BE2C (cell line): ENCODE measurements around the gene PAAF1.
"Not testable (repeated sequence)": the region's sequence is repeated elsewhere in the genome, so short reads cannot be mapped to it uniquely, and the experiment has no call there.

ENCODE experiments used
- DNase-seq: peaks from one replicate; pipeline ENCODE4 v3.0.0-alpha.2; 2020
- H3K27me3 ChIP-seq: fragments of 250-450 bp; sonication (Bioruptor Pico); 2 replicates; pipeline ENCODE4 v1.5.1; 2020; ENCODE audit warnings: mild to moderate bottlenecking
- H3K36me3 ChIP-seq: fragments of 250-450 bp; sonication (Bioruptor Pico); 2 replicates; pipeline ENCODE4 v1.5.1; 2020; ENCODE audit warnings: mild to moderate bottlenecking
- H3K4me1 ChIP-seq: fragments of 250-450 bp; sonication (Bioruptor Pico); 2 replicates; pipeline ENCODE4 v1.5.1; 2020
- H3K4me3 ChIP-seq: 2 replicates; pipeline ENCODE4 v1.5.1; 2011; ENCODE audit warnings: low read depth, low read length
- H3K9me3 ChIP-seq: fragments of 250-450 bp; sonication (Bioruptor Pico); 2 replicates; pipeline ENCODE4 v1.5.1; 2020
- TF ChIP-seq, protein P1 (sequence below): IDR thresholded peaks from 2 replicates; pipeline ENCODE4 v1.5.1; 2012; ENCODE audit warnings: mild to moderate bottlenecking, low read depth, low read length

PAAF1 gene

DNA sequence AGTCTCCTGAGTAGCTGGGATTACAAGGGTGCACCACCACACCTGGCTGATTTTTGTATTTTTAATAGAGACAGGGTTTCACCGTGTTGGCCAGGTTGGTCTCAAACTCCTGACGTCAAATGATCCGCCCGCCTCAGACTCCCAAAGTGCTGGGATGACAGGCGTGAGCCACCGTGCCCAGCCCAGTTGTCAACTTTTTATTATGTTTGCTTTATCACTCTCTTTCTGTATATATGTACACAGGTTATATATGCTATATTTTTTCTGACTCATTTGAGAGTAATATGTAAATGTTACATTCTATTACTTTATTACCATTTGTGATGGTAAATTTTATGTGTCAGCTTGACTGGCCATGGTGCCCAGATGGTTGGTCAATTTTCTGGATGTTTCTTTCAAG lies 55.2 kb downstream of the PAAF1 start:
- TF ChIP-seq, protein P1, sequence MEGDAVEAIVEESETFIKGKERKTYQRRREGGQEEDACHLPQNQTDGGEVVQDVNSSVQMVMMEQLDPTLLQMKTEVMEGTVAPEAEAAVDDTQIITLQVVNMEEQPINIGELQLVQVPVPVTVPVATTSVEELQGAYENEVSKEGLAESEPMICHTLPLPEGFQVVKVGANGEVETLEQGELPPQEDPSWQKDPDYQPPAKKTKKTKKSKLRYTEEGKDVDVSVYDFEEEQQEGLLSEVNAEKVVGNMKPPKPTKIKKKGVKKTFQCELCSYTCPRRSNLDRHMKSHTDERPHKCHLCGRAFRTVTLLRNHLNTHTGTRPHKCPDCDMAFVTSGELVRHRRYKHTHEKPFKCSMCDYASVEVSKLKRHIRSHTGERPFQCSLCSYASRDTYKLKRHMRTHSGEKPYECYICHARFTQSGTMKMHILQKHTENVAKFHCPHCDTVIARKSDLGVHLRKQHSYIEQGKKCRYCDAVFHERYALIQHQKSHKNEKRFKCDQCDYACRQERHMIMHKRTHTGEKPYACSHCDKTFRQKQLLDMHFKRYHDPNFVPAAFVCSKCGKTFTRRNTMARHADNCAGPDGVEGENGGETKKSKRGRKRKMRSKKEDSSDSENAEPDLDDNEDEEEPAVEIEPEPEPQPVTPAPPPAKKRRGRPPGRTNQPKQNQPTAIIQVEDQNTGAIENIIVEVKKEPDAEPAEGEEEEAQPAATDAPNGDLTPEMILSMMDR = no peak
- Histone ChIP-seq H3K4me1 (peaks cover 2% of the 10 kb centered on the region; the same call in 1 of the 2 replicates), H3K9me3 (no peaks in the 10 kb centered on the region), H3K27me3 (no peaks in the 10 kb centered on the region), H3K4me3 (no peak overlapping the region), H3K36me3 (peaks cover 4% of the 10 kb centered on the region)
- DNase-seq = no peak

DNA sequence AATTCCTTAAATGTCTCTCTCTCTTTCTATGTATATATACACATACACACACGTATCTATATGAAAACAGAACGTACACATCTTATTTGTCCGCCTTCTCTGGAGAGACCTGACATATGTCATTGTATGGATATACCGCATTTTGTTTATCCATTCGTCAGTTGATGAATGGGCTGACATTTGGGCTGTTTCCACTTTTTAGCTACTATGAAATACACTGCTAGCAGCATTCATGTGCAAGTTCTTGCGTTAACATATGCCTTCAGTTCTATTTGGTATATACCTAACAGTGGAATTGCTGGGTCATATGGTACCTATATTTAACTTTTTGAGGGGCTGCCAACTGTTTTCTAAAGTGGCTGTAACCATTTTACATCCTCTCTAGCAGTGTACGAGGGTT lies 56.0 kb downstream of the PAAF1 start:
- DNase-seq = no peak

DNA sequence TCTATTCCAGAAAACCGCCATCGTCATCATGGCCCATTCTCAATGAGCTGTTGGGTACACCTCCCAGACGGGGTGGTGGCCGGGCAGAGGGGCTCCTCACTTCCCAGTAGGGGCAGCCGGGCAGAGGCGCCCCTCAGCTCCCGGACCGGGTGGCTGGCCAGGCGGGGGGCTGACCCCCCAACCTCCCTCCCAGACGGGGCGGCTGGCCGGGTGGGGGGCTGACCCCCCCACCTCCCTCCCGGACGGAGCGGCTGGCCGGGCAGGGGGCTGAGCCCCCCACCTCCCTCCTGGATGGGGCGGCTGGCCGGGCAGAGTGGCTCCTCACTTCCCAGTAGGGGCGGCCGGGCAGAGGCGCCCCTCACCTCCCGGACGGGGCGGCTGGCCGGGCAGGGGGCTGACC lies 59.2 kb downstream of the PAAF1 start:
- H3K27me3 ChIP-seq, H3K4me3 ChIP-seq, H3K36me3 ChIP-seq, H3K9me3 ChIP-seq, H3K4me1 ChIP-seq, DNase-seq: not testable (repeated sequence)

More for the DNA sequence above, 56.0 kb downstream of the PAAF1 start:
- no peak overlapping the region for H3K4me3 ChIP-seq
- H3K4me1 ChIP-seq = peaks cover 2% of the 10 kb centered on the region; the same call in 1 of the 2 replicates
- H3K36me3 ChIP-seq = peaks cover 4% of the 10 kb centered on the region
- no peaks in the 10 kb centered on the region for H3K9me3 ChIP-seq
- TF ChIP-seq, protein P1 = no peak
- no peaks in the 10 kb centered on the region for H3K27me3 ChIP-seq

DNA sequence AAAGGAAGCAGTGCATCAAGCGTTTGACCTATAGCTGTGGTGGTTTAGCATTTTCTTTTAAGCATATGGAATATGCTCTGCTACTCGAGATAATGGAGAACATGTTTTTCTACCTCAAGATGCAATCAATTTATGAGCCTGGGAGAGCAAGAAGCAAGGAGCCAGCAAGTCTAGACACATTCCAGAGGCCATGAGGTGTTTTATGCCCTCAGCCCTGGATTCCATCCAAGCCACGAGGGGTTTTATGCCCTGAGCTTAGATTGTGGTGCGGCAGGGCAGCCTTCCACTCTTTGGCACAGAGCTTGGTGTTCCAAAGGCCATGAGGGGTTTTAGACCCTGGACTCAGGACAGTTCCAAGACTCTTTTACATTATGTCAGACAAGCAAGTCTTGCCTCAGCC lies 62.3 kb downstream of the PAAF1 start:
- Histone ChIP-seq H3K4me3 (no peak overlapping the region), H3K9me3 (no peaks in the 10 kb centered on the region; the same call in none of the 2 replicates), H3K4me1 (peaks cover 3% of the 10 kb centered on the region; the same call in 1 of the 2 replicates), H3K36me3 (no peaks in the 10 kb centered on the region; the same call in 1 of the 2 replicates), H3K27me3 (no peaks in the 10 kb centered on the region)
- TF ChIP-seq, protein P1 = no peak
- DNase-seq = no peak

DNA sequence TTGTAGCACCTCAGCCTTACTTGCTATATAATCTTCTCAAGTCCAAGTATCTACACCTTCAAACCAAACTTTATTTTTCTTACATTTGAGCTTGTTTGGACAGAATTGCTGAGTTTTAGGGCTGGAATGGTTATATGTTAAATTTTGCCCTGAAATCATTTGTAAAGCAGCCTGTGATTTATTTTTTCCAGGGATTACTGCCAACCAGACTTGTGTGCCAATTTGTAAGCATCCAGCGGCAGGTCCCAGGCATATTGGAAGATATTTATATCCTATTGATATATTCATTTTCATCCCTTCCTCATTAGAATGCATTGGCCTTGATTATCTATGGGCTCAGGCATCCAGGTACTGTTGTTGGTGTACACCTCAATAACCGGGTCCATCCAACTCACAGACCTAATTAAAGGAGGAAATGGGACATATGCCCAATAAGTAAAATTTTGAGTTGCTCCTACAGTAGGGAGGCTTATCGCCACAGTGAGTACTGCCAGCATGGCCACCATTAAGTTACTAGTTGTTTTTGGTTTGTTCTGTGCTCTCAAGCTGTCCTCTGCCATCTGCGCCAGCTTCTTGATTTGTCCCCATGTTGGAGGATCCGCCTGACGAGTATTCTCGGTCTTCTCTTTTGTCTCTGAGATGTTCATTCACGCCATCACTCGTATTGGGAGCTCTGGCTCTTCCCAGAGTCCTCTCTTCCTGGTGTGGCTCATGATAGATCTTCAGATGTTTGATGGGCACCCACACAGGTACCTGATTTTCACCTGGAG lies 64.2 kb downstream of the PAAF1 start:
- Histone ChIP-seq H3K4me3 (no peak overlapping the region), H3K9me3 (no peaks in the 10 kb centered on the region; the same call in none of the 2 replicates), H3K27me3 (no peaks in the 10 kb centered on the region), H3K36me3 (no peaks in the 10 kb centered on the region), H3K4me1 (peaks cover 3% of the 10 kb centered on the region; the same call in 1 of the 2 replicates)
- DNase-seq = no peak
- TF ChIP-seq, protein P1 = no peak

DNA sequence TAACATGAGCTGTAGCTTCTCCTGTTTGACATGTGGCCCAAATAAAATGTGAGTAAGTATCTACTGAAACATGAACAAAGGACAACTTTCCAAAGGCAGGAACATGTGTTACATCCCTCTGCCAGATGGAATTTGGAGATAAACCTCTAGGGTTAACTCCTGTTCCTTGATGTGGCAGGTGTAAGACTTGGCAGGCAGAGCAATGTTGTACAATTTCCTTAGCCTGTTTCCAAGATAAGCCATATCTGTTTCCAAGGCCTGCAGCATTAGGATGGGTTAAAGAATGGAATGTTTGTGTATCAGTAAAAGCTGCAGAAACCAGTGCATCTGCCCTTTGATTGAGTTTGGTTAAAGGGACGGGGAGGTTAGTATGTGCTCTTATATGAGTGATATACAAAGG lies 65.2 kb downstream of the PAAF1 start:
- Histone ChIP-seq H3K36me3 (no peaks in the 10 kb centered on the region), H3K4me3 (no peak overlapping the region), H3K27me3 (no peaks in the 10 kb centered on the region), H3K4me1 (peaks cover 3% of the 10 kb centered on the region; the same call in 1 of the 2 replicates), H3K9me3 (no peaks in the 10 kb centered on the region; the same call in none of the 2 replicates)
- no peak for DNase-seq
- TF ChIP-seq, protein P1 = no peak
